ENCODE data around the gene NOVA1. TPM values are rescaled to one million over a fixed set of nuclear protein-coding genes. Genes with fewer than 3 reads are reported as not detected.

The NOVA1 gene
- total RNA-seq, 1 experiment from 2014 or later, result 11.6 TPM

DNA sequence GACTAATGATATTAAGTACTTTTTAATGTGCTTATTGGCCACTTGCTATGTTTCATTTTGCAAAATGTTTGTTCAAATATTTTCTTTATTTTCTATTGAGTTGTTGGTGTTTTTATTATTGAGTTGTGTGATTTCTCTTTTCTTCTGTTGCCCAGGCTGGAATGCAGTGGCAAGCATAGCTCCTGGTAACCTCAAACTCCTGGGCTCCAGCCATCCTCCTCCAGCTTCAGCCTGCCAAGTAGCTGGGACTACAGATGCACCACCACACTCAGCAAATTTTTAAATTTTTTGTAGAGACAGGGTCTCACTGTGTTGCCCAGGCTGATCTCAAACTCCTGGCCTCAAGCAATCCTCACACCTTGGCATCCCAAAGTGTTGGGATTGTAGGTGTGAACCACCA is 199.2 kb downstream of the NOVA1 start:
- ChIA-PET CTCF (no interaction called here), POLR2A (no interaction called here)
- TF ChIP-seq, protein P1, sequence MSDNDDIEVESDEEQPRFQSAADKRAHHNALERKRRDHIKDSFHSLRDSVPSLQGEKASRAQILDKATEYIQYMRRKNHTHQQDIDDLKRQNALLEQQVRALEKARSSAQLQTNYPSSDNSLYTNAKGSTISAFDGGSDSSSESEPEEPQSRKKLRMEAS (CRISPR knock-in tag; IDR thresholded peaks at IDR 0.05), result no peak
- TF ChIP-seq, protein P2, sequence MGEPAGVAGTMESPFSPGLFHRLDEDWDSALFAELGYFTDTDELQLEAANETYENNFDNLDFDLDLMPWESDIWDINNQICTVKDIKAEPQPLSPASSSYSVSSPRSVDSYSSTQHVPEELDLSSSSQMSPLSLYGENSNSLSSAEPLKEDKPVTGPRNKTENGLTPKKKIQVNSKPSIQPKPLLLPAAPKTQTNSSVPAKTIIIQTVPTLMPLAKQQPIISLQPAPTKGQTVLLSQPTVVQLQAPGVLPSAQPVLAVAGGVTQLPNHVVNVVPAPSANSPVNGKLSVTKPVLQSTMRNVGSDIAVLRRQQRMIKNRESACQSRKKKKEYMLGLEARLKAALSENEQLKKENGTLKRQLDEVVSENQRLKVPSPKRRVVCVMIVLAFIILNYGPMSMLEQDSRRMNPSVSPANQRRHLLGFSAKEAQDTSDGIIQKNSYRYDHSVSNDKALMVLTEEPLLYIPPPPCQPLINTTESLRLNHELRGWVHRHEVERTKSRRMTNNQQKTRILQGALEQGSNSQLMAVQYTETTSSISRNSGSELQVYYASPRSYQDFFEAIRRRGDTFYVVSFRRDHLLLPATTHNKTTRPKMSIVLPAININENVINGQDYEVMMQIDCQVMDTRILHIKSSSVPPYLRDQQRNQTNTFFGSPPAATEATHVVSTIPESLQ (CRISPR knock-in tag; IDR thresholded peaks at IDR 0.05), result no peak
- TF ChIP-seq TEAD1 (CRISPR knock-in tag; IDR thresholded peaks at IDR 0.05) (no peak), JUN (CRISPR knock-in tag; IDR thresholded peaks at IDR 0.05) (no peak), HMGA2 (CRISPR knock-in tag; IDR thresholded peaks at IDR 0.05) (no peak), CBFB (CRISPR knock-in tag; IDR thresholded peaks at IDR 0.05; ENCODE audit: low read depth) (no peak), ETV6 (CRISPR knock-in tag; IDR thresholded peaks at IDR 0.05) (no peak), ZNF138 (CRISPR knock-in tag; conservative IDR thresholded peaks at IDR 0.05) (no peak), JAZF1 (CRISPR knock-in tag; IDR thresholded peaks at IDR 0.05) (no peak), FOXJ3 (CRISPR knock-in tag; IDR thresholded peaks at IDR 0.05; ENCODE audit: borderline replicate concordance) (no peak), EMX1 (CRISPR knock-in tag; IDR thresholded peaks at IDR 0.05) (no peak)
- TF ChIP-seq, protein P3, sequence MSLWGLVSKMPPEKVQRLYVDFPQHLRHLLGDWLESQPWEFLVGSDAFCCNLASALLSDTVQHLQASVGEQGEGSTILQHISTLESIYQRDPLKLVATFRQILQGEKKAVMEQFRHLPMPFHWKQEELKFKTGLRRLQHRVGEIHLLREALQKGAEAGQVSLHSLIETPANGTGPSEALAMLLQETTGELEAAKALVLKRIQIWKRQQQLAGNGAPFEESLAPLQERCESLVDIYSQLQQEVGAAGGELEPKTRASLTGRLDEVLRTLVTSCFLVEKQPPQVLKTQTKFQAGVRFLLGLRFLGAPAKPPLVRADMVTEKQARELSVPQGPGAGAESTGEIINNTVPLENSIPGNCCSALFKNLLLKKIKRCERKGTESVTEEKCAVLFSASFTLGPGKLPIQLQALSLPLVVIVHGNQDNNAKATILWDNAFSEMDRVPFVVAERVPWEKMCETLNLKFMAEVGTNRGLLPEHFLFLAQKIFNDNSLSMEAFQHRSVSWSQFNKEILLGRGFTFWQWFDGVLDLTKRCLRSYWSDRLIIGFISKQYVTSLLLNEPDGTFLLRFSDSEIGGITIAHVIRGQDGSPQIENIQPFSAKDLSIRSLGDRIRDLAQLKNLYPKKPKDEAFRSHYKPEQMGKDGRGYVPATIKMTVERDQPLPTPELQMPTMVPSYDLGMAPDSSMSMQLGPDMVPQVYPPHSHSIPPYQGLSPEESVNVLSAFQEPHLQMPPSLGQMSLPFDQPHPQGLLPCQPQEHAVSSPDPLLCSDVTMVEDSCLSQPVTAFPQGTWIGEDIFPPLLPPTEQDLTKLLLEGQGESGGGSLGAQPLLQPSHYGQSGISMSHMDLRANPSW (CRISPR knock-in tag; conservative IDR thresholded peaks at IDR 0.05; ENCODE audit: low read depth), result no peak
- TF ChIP-seq, protein P4, sequence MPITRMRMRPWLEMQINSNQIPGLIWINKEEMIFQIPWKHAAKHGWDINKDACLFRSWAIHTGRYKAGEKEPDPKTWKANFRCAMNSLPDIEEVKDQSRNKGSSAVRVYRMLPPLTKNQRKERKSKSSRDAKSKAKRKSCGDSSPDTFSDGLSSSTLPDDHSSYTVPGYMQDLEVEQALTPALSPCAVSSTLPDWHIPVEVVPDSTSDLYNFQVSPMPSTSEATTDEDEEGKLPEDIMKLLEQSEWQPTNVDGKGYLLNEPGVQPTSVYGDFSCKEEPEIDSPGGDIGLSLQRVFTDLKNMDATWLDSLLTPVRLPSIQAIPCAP (CRISPR knock-in tag; IDR thresholded peaks at IDR 0.05), result no peak
- H3K27me3 Mint-ChIP-seq (ENCODE audit: low read depth), result no peaks in the 10 kb centered on the region
- H3K36me3 Mint-ChIP-seq, result no peaks in the 10 kb centered on the region
- no peak overlapping the region for H3K4me3 Mint-ChIP-seq
- ATAC-seq (no peak), DNase-seq (ENCODE audit: low spot score) (no peak)
- no peaks in the 10 kb centered on the region for H3K9me3 Mint-ChIP-seq
- H3K27ac Mint-ChIP-seq, result no peak overlapping the region
- H3K4me1 Mint-ChIP-seq, result peaks cover 36% of the 10 kb centered on the region

All from WTC11 (cell line).